ENCODE results near the gene CDH4.

CDH4 gene

GRCh38 chr20:61735503-61735785 lies 483.4 kb downstream of the CDH4 start:
- DNase-seq (ENCODE audit: low read depth in 2 of 2), result no peak

GRCh38 chr20:61736001-61736635 lies 484.1 kb downstream of the CDH4 start:
- no peak for DNase-seq (ENCODE audit: low read depth in 2 of 2)

- DNase-seq (ENCODE audit: low read depth in 2 of 2), result no peak
Observed at GRCh38 chr20:61736751-61737310, 484.8 kb downstream of the CDH4 start.

DNA sequence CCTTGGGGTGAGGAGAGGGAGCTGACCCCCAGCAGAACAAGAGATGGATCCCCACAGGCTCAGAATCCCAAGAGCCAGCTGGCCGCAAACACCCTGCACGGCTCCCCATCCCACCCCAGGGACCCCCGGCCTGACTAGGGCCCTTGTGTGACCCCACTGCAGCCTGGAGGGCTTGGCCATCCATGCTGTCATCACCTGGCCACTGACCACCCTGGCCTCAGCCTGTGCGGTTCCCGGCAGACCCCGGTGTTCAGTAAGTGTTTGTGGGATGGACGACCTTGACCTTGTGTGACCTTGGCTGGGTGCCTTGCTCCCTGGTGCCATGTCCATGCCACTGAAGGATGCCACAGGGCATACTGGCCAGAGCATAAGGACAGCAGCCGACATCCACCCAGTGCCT lies 485.3 kb downstream of the CDH4 start:
- no peak for DNase-seq (ENCODE audit: low read depth in 2 of 2)

GRCh38 chr20:61737812-61738443 lies 485.9 kb downstream of the CDH4 start:
- DNase-seq (ENCODE audit: low read depth in 2 of 2), result no peak

- DNase-seq (ENCODE audit: low read depth in 2 of 2), result no peak
Observed at GRCh38 chr20:61738601-61739069, 486.6 kb downstream of the CDH4 start.

GRCh38 chr20:61739086-61739831 lies 487.2 kb downstream of the CDH4 start:
- DNase-seq (ENCODE audit: low read depth in 2 of 2), result no peak

DNA sequence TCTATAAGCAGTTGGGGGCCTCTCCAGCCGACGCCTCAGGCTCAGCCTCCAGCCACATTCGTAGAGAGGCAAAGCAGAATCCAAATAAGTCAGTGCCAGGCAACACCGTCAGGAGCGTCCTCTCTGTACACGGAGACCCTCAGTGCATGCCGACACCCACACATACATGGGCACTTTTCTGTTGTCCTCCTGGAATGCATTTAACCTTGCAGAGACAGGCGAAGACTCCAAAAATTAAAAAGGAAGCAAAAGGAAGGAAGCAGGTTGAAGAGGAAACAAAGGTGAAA lies 487.7 kb downstream of the CDH4 start:
- DNase-seq (ENCODE audit: low read depth in 2 of 2), result no peak

DNA sequence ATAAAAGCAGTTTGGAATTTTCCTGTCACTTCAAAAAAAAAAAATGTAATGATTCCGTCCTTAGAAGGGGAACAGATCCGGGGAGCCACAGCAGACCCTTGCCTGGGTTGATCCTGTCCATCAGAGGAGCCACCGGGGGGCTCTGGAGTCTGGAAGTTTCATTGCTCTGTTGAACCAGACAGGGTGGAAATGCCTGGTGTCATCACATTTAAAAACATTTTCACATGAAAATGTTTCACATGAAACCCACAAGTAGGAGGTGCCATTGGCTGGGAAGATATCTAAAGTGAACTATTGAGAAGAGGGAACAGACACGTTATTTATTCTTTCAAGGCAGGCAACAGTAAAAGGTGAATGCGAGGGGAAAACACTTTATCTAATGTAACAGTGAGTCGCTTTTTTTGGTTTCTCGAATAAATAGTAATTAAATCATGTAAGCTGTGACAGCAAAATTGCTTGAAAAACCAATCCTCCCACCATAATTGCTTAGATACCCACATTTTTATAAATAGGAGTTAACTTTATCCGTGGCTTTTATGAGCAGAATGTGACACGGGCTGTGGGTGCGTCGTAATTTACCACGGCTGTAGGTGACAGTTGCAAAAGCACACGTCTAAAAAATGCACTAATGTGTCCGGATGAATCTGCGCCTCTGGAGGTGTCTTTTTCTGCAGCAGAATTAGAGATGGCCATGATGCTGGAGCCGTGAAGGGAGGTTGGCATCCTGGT lies 490.2 kb downstream of the CDH4 start:
- DNase-seq (ENCODE audit: low read depth in 2 of 2), result no peak

DNA sequence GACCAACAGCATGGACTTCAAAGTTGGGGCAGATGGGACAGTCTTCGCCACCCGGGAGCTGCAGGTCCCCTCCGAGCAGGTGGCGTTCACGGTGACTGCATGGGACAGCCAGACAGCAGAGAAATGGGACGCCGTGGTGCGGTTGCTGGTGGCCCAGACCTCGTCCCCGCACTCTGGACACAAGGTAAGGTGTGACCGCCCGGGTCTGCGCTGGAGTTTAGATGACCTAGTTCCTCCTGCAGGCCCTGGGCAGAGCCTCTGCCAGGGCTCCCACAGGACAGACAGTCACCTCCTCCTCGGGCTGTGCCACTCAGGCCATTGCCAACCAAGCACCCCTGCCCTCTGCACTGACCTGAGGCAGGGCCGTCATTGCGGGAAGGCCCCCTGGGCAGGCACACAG lies 491.5 kb downstream of the CDH4 start:
- no peak for DNase-seq (ENCODE audit: low read depth in 2 of 2)

GRCh38 chr20:61744691-61745396 lies 492.8 kb downstream of the CDH4 start:
- no peak for DNase-seq (ENCODE audit: low read depth in 2 of 2)

GRCh38 chr20:61745397-61746146 lies 493.5 kb downstream of the CDH4 start:
- no peak for DNase-seq (ENCODE audit: low read depth in 2 of 2)

GRCh38 chr20:61746147-61746646 lies 494.1 kb downstream of the CDH4 start:
- no peak for DNase-seq (ENCODE audit: low read depth in 2 of 2)

- no peak for DNase-seq (ENCODE audit: low read depth in 2 of 2)
Observed at GRCh38 chr20:61746781-61747180, 494.7 kb downstream of the CDH4 start.

- no peak for DNase-seq (ENCODE audit: low read depth in 2 of 2)
Observed at GRCh38 chr20:61748376-61748775, 496.3 kb downstream of the CDH4 start.

DNA sequence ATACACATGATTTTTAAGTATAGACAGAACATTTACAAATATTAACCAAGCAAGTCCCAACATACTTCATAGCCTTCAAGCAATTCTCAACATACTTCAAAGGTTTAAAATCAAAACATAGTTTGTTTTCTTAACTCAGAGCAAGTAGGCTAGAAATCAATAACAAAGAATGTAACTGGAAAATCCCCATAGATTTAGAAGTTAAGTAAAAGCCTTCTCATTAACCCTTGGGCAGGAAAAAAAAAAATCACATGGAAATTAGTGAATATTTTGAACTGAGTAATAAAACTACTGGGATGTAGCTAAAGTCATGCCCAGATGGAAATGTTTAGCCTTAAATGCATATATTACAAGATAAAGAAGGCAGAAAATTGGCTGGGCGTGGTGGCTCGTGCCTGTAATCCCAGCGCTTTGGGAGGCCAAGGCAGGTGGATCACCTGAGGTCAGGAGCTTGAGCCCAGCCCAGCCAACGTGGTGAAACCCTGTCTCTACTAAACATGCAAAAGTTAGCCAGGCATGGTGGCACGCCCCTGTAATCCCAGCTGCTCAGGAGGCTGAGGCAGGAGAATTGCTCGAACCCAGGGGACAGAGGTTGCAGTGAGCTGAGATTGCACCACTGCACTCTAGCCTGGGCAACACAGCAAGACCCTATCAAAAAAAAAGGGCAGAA lies 497.5 kb downstream of the CDH4 start:
- no peak for DNase-seq (ENCODE audit: low read depth in 2 of 2)

DNA sequence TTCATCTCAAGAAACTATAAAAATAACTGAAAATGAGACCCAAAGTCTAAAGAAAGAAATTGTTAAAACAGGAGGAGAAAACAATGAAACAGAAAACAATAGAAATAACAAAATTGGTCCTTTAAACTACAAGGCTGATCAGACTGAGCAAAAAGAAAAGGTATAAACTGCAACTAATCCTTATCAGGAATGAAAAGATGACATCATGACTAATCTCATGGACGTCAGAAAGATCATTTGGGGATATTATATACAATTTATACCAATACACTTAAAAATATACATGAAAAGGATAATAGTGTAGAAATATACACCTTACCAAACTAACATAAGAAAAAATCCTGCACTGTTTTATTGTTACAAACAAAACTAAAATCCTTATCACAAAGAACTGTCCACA lies 498.0 kb downstream of the CDH4 start:
- DNase-seq (ENCODE audit: low read depth in 2 of 2), result no peak

DNA sequence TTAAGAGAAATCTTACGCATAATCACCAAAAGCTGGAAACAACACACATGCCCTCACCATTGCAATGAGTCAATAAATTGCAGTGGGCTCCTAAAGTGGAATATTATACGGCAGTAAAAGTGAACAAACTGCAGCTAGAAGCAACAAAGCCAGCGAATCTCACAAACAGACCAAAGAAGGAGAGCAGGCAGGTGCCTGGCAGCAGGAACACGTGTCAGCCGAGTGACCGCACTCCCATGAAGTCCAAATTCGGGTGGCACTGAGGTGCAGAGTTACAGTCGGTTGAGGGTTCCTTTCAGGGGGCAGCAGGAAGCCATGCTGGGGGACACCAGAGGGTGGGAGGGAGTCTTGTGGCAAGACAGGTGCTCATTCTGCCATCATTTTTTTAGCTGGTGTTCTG lies 500.5 kb downstream of the CDH4 start:
- DNase-seq (ENCODE audit: low read depth in 2 of 2), result no peak

GRCh38 chr20:61753316-61753942 lies 501.4 kb downstream of the CDH4 start:
- no peak for DNase-seq (ENCODE audit: low read depth in 2 of 2)
